Activated CD8-positive, alpha-beta memory T cell treated with anti-CD3 and anti-CD28 coated beads, Interleukin-2, amount 50 U/mL, for 1 hour (primary cell): ENCODE data around the gene FANCF.
"Not testable (repeated sequence)": the region's sequence is repeated elsewhere in the genome, so short reads cannot be mapped to it uniquely, and the experiment has no call there.

Source experiments
- DNase-seq: peaks from one replicate; pipeline ENCODE4 v3.0.0-alpha.2; 2020; ENCODE audit errors: extremely low read depth

Gene FANCF, protein sequence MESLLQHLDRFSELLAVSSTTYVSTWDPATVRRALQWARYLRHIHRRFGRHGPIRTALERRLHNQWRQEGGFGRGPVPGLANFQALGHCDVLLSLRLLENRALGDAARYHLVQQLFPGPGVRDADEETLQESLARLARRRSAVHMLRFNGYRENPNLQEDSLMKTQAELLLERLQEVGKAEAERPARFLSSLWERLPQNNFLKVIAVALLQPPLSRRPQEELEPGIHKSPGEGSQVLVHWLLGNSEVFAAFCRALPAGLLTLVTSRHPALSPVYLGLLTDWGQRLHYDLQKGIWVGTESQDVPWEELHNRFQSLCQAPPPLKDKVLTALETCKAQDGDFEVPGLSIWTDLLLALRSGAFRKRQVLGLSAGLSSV

GRCh38 chr11:22625448-22626287, at the start of gene FANCF:
Gene FANCF (minus strand): TSS chr11:22625823. CDS start chr11:22625810, 13 bp downstream.
- DNase-seq: peak; percentile 97

DNA sequence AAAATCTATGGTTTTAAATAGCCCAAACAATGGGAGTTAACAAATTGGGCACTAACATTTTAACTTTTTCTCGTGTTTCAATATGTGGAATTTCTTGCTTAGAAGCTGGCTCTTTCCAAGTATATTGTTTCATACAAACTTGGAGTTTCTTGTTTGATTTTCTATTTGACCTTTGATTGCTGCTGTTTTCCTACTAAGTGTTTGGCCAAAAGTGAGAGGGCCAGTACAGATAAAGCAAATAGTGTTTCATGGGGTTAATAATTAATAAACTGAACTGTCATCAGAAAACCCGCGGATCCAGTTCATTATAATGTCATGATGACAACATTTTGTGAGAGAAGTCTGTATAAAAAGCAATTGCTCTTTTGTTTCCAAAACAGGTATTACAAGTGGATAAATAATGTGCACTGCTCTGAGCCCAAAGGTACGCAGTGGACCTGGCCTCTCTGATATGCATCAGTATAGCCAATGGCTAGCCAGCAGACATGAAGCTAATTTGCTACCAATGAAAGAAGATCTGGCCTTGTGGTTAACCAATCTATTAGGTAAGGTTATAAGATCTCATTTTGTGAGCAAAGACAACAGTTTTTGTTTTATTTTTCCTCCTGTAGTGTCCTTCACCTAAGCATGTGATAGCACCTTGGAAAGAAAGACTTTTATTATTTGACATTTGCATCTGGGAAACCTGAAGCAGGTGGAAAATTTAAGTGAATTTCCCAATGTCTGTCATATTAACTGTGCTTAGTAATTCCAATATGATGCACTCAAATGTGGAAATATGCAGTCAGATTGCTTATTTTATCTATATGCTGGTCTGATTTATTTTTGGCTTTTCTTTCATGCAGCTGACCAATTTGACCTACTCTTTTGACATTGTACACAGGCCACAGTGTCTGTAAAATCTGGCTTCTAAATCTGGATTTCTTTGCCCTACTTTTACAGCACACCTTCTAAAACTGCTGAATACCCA, 49.1 kb upstream of the FANCF start:
- DNase-seq: no peak

- DNase-seq: no peak
Observed at GRCh38 chr11:22671751-22672150, 46.1 kb upstream of the FANCF start.

GRCh38 chr11:22670830-22671229, 45.2 kb upstream of the FANCF start:
- no peak for DNase-seq

DNA sequence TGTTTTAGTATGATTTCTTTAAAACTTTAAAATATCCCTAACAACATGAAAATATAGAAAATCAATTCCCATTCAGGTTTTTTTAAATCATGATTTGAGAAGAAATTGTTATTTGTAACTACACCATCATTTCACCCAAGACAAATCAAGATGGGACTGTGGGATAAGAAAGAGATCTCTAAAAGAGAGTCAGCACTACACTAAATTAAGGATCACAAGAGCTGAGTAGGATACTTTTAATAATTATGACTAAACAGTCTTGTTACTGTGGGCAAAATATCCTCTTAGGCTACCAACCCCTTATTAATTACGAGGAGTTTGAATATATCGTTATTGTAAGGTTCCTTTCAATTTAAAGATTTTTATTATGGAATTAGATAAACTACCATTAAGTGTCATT, 43.7 kb upstream of the FANCF start:
- no peak for DNase-seq

DNA sequence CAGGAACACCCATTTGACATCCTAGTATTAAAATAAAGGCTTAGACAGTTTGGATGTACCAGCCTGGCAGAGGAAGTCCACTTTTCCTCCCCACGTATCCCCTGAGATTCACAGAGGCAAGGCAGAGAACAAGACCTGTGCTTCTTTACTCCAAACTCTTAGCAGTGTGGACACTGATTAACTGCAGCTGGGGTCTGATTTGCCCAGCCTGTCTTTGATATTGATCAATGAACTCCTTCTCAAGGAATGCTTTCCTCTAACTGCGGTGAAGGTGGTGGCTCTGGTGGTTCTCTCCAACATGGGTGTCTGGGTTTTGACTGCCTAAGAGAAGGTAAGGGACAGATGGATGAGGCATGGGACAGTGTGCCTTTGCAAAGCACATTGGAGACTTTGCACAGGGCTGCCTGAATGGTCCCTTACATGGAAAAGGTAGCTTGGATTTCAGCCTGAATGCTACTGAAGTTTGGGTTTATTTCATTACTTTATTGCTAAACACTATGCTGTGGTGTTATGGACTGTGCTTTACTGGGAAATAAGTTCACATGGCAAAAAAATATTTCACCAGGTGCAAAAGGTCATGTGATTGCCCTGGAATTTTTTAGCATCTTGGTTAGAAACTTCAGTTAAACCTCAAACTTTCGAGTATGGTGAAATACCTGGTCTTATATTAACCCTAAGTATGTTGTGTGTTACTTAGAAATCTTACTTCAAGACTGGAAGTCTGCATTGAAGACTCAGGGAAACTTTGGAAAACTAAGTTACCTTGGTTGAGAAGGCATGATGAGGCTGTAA, 42.6 kb upstream of the FANCF start:
- no peak for DNase-seq

GRCh38 chr11:22666688-22667439, 41.2 kb upstream of the FANCF start:
- DNase-seq: no peak

GRCh38 chr11:22666325-22666687, 40.7 kb upstream of the FANCF start, which contains the start of gene GAS2:
Gene GAS2 (plus strand): TSS chr11:22666611. CDS start chr11:22674870, 8,259 bp downstream.
- no peak for DNase-seq

- DNase-seq: no peak
Observed at GRCh38 chr11:22659783-22660182, 34.2 kb upstream of the FANCF start.

GRCh38 chr11:22657101-22657694, 31.6 kb upstream of the FANCF start:
- DNase-seq: no peak

- DNase-seq: no peak
Observed at GRCh38 chr11:22656130-22656529, 30.5 kb upstream of the FANCF start.

DNA sequence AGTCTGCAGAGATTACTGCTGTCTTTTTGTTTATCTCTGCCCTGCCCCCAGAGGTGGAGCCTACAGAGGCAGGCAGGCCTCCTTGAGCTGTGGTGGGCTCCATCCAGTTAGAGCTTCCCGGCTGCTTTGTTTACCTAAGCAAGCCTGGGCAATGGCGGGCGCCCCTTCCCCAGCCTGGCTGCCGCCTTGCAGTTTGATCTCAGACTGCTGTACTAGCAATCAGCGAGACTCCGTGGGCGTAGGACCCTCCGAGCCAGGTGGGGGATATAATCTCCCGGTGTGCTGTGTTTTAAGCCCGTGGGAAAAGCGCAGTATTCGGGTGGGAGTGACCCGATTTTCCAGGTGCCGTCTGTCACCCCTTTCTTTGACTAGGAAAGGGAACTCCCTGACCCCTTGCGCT, 26.7 kb upstream of the FANCF start:
- DNase-seq: not testable (repeated sequence)

GRCh38 chr11:22641559-22641958, 15.9 kb upstream of the FANCF start:
- DNase-seq: no peak

- DNase-seq: no peak
Observed at GRCh38 chr11:22640862-22641261, 15.2 kb upstream of the FANCF start.

DNA sequence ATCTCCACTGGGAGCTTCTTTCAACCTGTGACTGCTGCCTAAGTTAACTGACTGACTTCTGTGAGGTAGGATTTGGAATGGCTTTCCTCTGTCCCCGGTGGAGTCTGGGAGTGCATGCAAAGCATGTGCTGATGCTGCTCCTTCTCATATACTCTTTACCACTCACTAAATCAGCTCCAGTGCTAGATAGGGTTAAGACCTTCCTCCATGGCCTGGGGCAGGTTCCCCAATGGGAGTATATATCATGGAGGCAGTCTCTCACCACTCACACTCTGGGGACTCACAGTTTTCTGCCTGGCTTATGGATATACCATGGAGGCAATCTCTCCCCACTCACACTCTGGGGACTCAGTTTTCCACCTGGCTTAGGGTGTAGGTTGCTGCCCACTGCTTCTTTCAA, 10.1 kb upstream of the FANCF start:
- DNase-seq: no peak

GRCh38 chr11:22634897-22635629, 9.4 kb upstream of the FANCF start:
- DNase-seq: no peak

DNA sequence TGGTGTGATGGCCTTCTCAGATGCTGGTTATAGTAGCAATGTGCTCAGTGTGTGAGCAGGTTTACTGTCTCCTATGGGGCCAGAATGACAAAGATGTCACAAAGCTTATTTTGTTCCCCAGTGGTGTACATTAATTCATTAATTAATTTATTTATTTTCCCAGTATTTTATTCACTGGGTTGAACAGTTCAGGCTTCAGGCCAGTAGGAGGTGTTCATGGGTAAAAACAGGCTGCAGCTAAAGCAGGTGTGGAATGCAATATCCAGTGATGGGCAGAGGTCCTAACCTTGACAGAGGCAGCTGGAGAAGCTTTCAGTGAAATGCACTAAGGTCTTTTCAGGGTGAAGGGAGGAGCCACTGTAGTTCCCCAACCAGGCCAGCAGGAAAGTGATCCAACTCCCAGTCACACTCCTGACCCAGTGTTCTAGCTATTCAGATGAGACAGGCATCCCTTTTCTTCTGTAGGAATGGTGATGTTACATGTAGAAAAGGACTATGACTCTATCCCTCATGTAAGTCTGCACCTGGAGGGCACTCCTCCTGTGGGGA, 7.8 kb upstream of the FANCF start:
- DNase-seq: no peak

DNA sequence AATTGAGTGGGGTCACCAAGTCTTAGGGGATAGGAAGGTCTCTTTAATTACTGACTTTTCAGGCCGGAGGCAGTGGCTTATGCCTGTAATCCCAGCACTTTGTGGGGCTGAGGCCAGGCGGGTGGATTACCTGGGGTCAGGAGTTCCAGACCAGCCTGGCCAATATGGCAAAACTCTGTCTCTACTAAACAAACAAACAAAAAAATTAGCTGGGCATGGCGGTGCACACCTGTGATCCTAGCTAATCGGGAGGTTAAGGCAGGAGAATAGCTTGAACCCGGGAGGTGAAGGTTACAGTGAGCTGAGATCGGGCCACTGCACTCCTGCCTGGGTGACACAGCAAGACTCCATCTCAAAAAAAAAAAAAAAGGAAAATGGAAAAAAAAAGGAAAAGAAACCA, 1.8 kb upstream of the FANCF start:
- DNase-seq: no peak
